Hindlimb muscle (tissue), 1 donor: ENCODE results near the gene UPF1. TPM values are rescaled to one million over a fixed set of nuclear protein-coding genes. Genes with fewer than 3 reads are reported as not detected.
"Not testable (repeated sequence)": the region's sequence is repeated elsewhere in the genome, so short reads cannot be mapped to it uniquely, and the experiment has no call there.

Experiments used
- DNase-seq: peaks from one replicate; pipeline ENCODE4 v3.0.0-alpha.2; 2013
- polyA plus RNA-seq: library from polyadenylated mRNA; unstranded; fragments of 120-200 nt; gene quantifications from one replicate; pipeline ENCODE4 v1.2.1, GENCODE V29; 2013; ENCODE audit not compliant: insufficient read length

Gene UPF1
- polyA plus RNA-seq, 1 donor, result 44.7 TPM

DNA sequence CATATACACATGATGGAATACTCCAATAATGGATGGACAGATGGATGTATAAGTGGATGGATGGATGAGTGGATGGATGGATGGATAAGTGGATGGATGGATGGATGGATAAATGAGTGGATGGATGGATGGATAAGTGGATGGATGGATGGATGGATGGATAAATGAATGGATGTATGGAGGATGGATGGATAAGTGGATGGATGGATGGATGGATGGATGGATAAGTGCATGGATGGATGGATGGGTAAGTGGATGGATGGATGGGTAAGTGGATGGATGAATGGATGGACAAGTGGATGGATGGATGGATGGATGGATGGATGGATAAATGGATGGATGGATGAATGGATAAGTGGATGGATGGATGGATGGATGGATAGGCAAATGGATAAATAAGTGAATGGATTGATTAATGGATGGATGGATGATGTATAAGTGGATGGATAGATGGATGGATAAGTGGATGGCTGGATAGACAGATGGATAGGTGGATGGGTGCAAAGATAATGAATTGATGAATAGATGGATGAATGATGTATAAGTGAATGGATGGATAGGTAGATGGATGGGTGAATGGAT, 32.3 kb upstream of the UPF1 start:
- DNase-seq, result no peak

- no peak for DNase-seq
These were observed 31.7 kb upstream of the UPF1 start for GRCh38 chr19:18800079-18800478.

DNA sequence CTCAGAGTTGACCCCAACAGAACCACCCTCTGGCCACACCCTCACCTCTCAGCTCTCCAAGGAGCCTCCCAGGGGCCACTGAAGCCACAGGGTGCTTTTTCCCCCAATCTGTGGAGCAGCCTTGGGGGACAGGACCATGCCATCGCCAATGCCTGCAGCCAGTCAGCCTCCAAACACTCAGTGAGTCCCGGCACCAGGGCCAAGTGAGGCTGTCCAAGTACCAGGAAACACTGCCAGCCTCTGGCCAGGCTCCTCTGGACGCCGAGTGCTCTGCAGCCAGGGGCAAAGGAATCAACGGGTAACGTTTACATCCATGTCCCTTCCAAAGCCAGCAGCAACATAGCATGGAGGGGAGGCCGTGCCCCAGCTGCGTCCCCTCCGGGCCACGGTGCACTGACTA, 31.1 kb upstream of the UPF1 start:
- no peak for DNase-seq

GRCh38 chr19:18802354-18802753, 29.4 kb upstream of the UPF1 start:
- no peak for DNase-seq

DNA sequence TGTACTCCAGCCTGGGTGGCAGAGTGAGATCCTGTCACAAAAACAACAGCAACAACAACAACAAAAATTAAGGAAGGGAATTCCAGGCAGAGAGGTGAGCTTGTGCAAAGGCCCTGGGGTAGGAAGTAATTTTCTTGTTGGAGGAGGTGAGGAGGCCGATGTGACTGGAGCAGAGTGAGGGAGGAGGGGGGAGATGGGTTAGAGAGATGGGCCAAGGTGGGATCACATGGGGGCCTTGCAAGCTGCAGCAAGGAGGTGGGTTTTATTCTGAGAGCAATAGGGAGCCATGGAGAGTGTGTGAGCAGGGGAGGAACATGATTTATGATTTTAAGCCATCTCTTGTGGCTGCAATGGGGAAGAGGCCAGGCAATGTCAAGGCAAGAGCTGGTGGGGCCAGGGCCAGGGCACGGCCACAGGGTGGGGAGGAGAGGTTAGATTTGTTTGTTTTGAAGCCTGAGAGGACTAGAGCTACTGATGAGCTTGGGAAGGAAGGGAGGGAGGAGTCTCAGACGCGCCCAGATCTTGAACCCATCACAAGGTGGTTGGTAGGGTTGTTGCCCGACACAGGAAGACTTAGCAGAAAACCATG, 28.1 kb upstream of the UPF1 start:
- DNase-seq, result no peak

- DNase-seq, result no peak
These were observed 27.6 kb upstream of the UPF1 start for GRCh38 chr19:18804139-18804601.

DNA sequence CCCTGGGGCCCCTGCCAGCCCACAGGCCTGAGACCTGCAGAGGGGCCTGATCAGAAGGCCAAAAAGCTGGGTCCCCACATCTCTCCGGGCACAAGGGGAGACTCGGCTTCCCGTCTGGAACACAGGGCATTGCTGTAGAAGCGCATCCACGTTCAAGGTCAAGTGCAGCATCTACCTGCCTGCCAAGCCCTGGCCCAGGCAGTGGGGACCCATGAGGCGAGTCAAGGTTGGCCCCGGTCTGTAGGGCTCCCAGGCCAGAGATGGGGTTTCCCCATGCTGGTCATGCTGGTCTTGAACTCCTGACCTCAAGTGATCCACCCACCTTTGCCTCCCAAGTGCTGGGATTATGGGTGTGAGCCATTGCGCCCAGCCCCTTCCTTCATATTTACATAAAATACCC, 27.1 kb upstream of the UPF1 start:
- no peak for DNase-seq

- DNase-seq, result peak; percentile 79
These were observed 23.9 kb upstream of the UPF1 start for GRCh38 chr19:18807861-18808331.

- DNase-seq, result peak; percentile 57
These were observed 22.4 kb upstream of the UPF1 start for GRCh38 chr19:18809149-18809868.

DNA sequence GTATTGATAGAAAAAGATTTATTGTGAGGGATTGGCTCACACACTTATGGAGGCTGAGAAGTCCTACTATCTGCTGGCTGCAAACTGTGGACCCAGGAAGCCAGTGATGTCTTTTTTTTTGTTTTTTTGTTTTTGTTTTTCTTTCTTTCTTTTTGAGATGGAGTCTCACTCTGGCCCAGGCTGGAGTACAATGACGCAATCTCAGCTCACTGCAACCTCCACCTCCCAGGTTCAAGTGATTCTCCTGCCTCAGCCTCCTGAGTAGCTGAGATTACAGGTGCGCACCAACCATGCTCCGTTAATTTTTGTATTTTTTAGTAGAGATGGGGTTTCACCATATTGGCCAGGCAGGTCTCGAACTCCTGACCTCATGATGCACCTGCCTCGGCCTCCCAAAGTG, 20.1 kb upstream of the UPF1 start:
- DNase-seq, result not testable (repeated sequence)

GRCh38 chr19:18814063-18814462, 17.7 kb upstream of the UPF1 start:
- DNase-seq, result peak; percentile 74

GRCh38 chr19:18815673-18816072, 16.1 kb upstream of the UPF1 start:
- no peak for DNase-seq

GRCh38 chr19:18816645-18817044, 15.1 kb upstream of the UPF1 start:
- DNase-seq, result not testable (repeated sequence)

- no peak for DNase-seq
These were observed 14.2 kb upstream of the UPF1 start for GRCh38 chr19:18817574-18817973.

DNA sequence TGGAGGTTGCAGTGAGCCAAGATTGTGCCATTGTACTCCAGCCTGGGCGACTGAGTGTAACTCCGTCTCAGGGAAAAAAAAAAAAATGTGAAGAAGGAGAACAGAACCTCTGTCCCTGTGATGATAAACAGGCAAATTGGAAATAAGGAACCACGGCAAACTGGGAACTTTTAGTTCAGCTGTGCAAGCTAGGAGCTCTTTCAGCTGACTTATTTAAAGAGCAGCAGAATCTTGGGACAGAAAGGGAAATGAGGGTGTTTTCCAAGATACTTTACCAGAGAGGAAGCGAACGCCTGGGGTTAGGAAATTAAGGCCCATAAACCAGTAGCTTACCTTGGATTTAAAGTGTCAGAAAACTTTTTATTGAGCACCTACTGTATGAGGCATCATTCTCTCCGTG, 3.0 kb upstream of the UPF1 start:
- DNase-seq, result no peak

- no peak for DNase-seq
These were observed 1.3 kb upstream of the UPF1 start for GRCh38 chr19:18830488-18830887.

- no peak for DNase-seq
These were observed 764 bp downstream of the UPF1 start for GRCh38 chr19:18832306-18833140.

DNA sequence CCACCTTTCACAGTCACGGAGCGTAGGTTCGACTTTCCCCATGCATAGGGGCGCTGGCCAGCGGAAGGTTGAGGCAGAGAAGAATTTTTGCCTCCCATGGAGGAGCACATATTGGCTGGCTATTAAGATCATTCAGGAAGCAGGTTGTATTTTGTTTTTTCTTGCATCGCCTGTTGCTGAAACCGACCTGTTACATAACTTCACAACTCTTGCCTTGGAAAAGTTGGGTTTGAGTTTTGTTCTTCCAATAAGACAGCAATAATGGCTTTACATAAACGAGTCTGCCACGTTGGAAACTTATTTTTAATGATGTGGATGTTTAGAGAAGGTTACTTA, 1.4 kb downstream of the UPF1 start:
- no peak for DNase-seq

DNA sequence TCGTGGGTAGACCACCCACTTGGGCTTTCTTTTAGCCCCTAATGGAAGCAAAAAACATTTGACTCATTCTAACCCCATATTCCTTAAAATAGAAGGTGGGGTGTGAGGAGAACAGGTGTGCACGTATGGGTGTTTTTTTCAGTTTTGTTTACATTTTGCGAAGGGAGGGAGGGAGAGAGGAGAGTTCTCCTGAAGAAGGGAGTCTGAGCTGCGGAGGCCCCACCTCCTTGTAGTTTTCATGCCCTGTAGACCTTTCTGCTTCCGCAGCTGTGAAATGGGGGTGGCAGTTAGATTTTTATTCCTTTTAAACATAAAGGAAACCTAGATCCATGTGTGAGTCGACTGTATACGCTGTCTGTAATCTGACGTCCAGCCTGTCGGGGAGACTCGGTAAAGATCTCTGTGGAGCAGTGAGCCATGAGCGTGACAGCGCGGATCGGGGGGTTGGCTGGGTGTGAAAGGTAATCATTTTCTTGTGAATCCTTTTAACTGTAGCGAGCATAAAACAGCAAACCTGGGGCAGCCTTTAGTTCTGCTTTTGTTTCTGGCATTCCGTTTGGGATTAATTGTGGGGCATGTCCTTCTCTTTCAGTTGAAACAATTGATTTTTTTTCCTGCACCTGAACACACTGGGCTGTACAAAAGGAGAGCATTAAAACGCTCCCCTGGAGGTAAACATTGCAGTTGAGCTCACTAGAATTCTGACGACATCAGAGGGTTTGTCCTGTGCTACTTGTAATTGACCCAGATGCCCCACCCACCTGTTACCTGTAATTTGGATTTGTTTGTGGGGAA, 2.3 kb downstream of the UPF1 start:
- no peak for DNase-seq

DNA sequence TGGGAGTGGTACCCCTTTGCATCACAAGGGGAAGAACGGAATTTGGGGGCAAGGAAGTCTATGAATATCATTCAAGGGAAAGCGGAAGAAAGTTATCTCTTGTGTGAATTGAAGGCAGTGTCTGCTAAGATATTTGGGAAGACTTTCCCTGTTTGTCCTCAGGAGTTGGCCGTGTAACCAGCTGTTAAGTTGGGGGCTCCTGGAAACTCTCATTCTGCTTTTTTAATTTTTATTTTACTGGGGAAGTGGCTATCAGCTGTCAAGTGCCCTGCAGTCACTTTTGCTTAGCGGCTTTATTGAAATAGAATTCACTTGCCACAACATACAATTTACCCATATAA, 2.9 kb downstream of the UPF1 start:
- DNase-seq, result no peak

DNA sequence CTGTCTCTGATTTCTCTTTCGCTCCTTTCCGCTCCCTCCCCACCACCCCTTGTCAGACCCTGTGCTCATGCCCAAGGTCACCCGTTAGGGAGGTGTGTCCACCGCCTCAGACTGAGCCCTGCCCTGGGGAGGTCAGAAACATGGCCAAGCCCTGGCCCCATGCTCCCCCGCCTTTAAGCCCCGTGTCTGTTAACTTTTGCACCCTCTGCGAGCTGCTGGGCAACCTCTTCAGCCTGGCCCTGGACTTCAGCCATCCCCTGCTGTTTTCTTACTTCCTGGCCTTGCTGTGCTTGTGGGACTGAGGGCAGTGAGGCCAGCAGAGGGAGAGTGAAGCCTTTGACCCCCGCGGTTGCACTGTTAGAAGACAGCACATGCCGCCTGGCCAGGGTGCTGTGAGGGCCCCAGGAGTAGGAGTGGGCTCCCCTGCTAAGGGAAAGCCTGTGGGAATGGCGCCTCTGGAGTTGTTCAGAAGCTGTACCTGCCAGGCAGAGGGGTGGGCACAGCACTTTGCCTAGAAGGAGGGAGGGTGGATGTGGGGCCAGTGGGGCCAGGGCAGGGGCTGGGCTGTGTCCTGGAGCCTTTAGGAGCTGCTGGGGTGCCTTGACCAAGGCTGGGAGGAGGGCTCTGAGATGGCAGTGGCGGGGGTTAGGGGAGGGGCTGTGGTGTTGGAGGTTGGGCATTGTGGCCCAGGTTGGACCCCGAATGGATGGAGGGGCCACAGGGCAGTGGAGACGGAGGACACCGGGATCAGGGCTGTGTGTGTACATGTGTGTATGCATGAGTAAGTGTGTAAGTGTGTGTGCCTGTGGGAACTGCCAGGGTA, 7.9 kb downstream of the UPF1 start:
- DNase-seq, result no peak
